ENCODE results near the gene DACT2.
"Not testable (repeated sequence)": the region's sequence is repeated elsewhere in the genome, so short reads cannot be mapped to it uniquely, and the experiment has no call there.

The DACT2 gene

GRCh38 chr6:168318090-168318489 is 1.5 kb downstream of the DACT2 start:
- DNase-seq, result no peak

- DNase-seq, result no peak
These were observed 4.0 kb downstream of the DACT2 start for GRCh38 chr6:168315596-168315995.

DNA sequence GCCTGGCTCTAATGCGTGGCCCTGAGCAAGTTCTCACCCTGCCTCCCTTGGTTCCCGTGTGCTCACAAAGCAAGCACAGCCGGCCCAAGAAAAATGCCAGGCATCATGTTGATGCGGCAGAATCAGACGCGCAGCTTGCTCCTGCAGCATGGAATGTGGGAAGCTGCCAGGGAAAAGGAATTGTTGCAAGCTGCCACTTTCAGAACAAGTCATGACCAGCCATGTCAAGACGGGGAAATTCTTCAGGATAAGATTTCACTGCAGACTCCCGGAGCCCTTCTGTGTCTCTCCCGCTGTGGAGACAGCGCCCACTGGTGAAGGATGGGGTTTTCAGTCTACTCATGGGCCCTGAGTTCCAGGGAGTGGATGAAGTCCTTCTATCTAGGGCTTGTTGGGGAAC is 4.6 kb downstream of the DACT2 start:
- no peak for DNase-seq

DNA sequence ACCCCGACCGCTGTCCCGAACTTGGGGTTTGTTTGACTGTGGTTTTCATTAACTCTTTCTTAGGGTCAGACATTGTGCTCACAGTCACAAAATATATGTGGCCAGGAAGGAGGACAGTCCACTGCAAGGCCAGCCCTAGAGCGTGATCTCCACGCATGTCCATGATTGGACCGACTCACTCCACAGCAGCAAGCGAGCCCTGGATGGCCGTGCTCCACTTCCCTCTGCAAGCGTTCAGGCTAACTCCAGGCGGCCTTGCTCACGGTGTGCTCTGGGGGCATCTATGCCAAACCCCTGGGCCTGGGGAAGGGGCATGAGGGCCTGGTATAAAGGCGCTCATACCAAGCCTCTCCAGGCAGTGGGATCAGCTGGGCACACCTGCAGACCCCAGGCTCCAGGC is 5.6 kb downstream of the DACT2 start:
- no peak for DNase-seq

DNA sequence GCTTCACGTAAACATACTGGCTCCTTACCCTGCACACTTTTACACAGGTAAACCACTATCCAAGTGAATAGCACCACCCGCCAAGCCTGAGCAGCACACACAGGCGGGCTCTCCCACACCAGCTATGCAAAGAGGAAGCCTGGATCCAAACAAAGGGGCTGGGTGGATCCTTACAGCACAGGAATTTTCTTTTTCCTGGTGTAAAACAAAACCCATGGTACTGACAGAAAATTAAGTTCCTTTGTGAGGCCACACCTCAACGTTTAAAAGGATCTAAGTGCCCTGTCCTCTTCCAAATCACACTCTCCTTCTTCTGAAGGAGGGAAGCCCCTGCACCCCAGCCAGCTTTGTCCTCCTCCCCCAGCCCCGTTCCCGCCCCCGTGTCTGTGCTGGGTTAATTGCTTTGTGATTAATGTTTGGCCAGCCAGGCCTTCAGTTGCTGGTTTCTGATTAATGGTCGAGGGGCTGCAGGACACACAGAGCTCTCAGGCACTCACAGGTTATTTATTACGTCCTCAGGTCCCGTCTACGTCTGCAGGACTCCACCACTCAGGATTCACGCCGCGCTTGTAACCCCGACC is 6.1 kb downstream of the DACT2 start:
- no peak for DNase-seq

GRCh38 chr6:168312125-168312507 is 7.5 kb downstream of the DACT2 start:
- not testable (repeated sequence) for DNase-seq

GRCh38 chr6:168311410-168312124 is 8.0 kb downstream of the DACT2 start:
- no peak for DNase-seq

- DNase-seq, result no peak
These were observed 8.6 kb downstream of the DACT2 start for GRCh38 chr6:168310945-168311344.

- DNase-seq, result no peak
These were observed 9.2 kb downstream of the DACT2 start for GRCh38 chr6:168310403-168310802.

GRCh38 chr6:168309997-168310396 is 9.6 kb downstream of the DACT2 start:
- no peak for DNase-seq

DNA sequence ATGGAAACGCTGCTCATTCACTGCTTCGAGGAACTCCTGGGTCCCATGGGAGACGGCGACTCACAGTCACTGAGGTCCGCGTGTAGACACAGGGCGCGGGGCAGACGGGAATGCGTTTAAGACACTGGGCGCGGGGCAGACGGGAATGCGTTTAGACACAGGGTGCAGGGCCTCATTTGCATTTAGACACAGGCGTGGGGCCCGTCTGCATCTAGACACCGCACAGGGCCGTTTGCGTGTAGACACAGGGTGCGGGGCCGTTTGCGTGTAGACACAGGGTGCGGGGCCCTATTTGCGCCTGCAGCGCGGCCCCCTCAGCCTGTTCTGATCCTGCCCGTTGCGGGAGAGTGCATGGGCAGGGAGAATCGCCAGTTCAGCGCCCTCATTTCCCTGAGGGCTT is 10.4 kb downstream of the DACT2 start:
- DNase-seq, result no peak

DNA sequence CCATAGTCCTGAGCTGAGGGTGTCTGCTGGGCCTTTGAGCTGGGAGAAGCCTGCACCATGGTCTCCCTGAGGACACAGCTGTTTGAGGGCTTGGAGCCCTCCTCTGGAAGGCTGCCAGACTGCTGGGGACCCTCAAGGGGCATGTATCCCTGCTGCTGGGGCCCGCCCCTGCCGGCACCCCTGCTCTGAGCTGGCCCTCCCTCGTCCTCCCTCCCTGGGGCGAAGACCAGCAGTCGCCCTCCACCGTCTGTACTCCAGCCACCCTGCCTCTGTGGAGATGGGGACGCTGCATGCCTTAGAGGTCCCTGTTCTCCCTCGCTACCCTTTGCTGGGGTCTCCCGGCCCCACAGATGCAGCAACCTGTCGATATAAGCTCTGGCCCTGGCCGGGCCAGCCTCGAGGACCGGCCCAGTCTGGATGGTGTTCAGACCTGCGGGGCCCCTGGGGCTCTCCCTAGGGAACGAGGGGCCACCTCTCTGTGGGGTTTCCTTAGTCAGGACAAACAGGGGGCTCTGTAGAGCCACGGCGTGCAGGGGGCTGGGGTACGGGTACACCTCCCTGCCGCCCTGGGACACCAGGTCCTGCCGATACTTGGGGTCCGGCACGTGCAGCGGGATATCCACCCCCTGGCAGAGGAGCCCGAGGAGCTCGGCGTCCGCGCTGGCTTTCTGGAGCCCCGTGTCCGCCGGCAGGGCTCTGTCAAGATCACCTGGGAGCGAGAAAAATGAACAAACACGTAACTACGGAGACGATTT is 11.0 kb downstream of the DACT2 start:
- no peak for DNase-seq

- no peak for DNase-seq
These were observed 11.9 kb downstream of the DACT2 start for GRCh38 chr6:168307695-168308021.

DNA sequence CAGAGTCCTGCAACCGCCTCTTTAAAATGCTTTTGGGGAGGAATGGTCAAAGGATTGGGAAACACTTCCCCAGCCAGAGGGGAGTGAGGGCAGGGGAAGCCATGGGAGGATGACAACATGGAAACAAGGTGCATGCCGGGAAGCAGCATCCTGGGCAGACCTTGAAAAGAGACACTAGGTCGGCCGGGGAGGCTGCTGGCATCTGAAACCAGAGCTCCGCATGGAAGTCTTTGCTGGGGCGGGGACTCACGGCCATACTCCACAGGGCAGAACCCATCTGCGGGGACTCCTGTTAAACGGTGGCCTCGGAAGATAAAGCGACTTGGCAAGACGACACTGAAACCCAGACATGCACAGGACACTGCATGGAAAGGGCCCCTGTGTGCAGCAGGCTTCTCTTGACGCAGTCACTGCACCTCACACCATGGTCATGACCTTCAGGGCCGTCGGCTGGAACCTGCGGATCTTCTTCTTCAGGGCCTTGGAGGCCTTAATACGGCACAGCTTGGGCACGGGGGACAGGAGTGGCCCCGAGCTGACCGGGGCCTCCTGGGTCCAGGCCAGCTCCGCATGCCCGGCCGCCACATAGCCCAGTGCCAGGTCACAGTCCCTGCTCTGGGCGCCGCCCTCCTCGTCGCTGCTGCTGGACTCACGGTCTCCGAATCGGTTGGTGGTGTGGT is 12.4 kb downstream of the DACT2 start:
- no peak for DNase-seq

GRCh38 chr6:168305863-168306262 is 13.7 kb downstream of the DACT2 start:
- DNase-seq, result no peak

- no peak for DNase-seq
These were observed 14.4 kb downstream of the DACT2 start for GRCh38 chr6:168305096-168305749.

- no peak for DNase-seq
These were observed 14.9 kb downstream of the DACT2 start for GRCh38 chr6:168304752-168305015.

- DNase-seq, result no peak
These were observed 15.4 kb downstream of the DACT2 start for GRCh38 chr6:168303982-168304751.

- no peak for DNase-seq
These were observed 17.0 kb downstream of the DACT2 start for GRCh38 chr6:168302534-168302933.

DNA sequence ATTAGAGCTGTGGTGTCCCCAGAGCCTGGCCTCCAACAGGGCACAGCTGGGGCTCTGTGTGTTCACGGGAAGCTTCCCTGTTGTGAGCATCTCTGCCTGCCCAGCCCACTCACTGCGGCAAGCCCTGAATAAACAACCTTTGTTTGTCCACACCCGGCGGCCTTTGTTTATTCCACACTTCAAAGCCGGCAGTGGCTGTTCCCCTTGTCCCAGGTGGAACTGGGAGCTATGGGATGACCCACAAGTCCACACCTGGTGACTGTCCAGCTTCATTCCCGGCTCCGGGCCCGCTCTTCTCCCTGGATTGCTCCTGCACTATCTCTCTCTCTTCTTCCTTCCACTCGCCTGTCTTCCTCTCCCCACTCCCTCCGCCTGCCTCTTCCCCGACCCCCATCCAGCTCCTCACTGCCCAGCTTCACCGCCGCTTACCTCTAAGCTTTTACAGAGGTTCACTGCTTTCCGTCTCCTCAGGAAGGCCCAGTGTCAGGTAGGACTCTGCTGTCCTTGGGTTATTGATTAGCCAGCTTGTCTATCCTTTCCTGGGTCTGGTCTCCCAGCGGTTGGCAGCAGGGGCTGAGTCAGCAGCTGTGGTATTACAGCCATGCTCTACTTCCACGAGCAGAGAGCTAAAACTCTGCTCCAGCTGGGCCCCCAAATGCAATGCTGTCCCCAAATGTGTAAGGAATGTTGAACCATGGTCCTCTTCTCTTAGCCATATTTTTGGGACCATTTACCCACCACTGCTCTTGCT is 17.8 kb downstream of the DACT2 start:
- no peak for DNase-seq

- no peak for DNase-seq
These were observed 18.5 kb downstream of the DACT2 start for GRCh38 chr6:168300975-168301647.

Measured in inflammatory macrophage treated with lipopolysaccharide for 4 hours (primary cell).